Neural crest cell (in vitro differentiated cells): ENCODE results near the gene SUGCT. TPM values are rescaled to one million over a fixed set of nuclear protein-coding genes. Genes with fewer than 3 reads are reported as not detected.

Experiments
- DNase-seq: peaks from one replicate; pipeline ENCODE4 v3.0.0; 2021; ENCODE audit warnings: low read depth, mixed read lengths, low spot score
- H3K27ac Mint-ChIP-seq: one replicate; pipeline ENCODE4 v1.8.0; 2021; ENCODE audit warnings: mild to moderate bottlenecking, mixed read lengths; ENCODE audit not compliant: unreplicated experiment
- H3K27me3 Mint-ChIP-seq: 2 replicates; pipeline ENCODE4 v1.8.0; 2021; ENCODE audit warnings: low read depth, mild to moderate bottlenecking, mixed read lengths
- H3K36me3 Mint-ChIP-seq: 2 replicates; pipeline ENCODE4 v1.8.0; 2021; ENCODE audit warnings: low read depth, mild to moderate bottlenecking, mixed read lengths
- H3K4me1 Mint-ChIP-seq: 2 replicates; pipeline ENCODE4 v1.8.0; 2021; ENCODE audit warnings: mixed read lengths
- H3K4me3 Mint-ChIP-seq: one replicate; pipeline ENCODE4 v1.8.0; 2021; ENCODE audit warnings: mild to moderate bottlenecking, mixed read lengths
- H3K9me3 Mint-ChIP-seq: 2 replicates; pipeline ENCODE4 v1.8.0; 2021; ENCODE audit warnings: mixed read lengths
- CTCF ChIP-seq: fragments of 200-600 bp; sonication (generic); conservative IDR thresholded peaks from 2 replicates; pipeline ENCODE4 v1.5.0; 2021; ENCODE audit warnings: antibody characterized with exemption, mild to moderate bottlenecking
- total RNA-seq: library from RNA; stranded (reverse); gene quantifications from 2 replicates; pipeline ENCODE4 v1.2.1, GENCODE V29; 2021

SUGCT gene
- total RNA-seq, 1 donor from 2014 or later, result 5.9 TPM

GRCh38 chr7:40474790-40475680, 340.2 kb downstream of the SUGCT start:
- Mint-ChIP-seq H3K4me3 (no peak overlapping the region), H3K9me3 (no peaks in the 10 kb centered on the region), H3K36me3 (no peaks in the 10 kb centered on the region), H3K27me3 (no peaks in the 10 kb centered on the region), H3K27ac (no peak overlapping the region), H3K4me1 (no peaks in the 10 kb centered on the region)
- DNase-seq, result no peak
- no peak for TF ChIP-seq CTCF

DNA sequence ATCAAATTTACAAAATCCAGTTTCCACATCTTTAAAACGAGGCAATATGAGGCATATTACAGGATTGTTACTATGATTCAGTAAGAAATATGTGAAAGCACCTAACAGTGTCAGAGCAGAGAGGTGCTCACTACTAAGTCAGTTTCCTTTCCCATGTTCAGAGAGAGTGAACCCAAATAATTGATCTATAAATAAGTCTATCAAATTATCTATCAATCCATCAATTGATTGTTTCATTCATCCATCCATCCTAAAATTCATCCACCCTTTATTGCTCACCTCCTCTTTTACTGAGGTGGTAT, 340.8 kb downstream of the SUGCT start:
- Mint-ChIP-seq H3K27ac (no peak overlapping the region), H3K4me3 (no peak overlapping the region), H3K27me3 (no peaks in the 10 kb centered on the region), H3K4me1 (no peaks in the 10 kb centered on the region), H3K9me3 (no peaks in the 10 kb centered on the region), H3K36me3 (no peaks in the 10 kb centered on the region)
- TF ChIP-seq CTCF, result no peak
- DNase-seq, result no peak

DNA sequence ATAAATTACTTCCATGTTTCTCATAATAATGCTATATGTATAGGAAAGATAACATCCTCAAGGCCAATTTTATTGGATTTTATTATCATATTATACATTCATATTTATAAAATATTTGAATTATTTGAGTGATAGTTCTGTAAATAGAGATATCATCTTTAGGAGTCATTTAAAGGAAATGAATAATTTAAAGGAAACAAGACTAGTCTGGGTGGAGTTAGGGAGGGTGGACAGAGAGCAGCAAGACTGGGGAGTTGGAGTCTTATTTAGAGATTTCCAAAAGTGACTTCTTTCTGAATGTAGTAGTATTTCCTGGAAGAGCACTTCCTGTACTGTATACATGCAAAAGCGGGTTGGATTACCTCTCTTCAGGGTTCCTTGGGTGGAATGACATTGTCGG, 342.3 kb downstream of the SUGCT start:
- Mint-ChIP-seq H3K36me3 (no peaks in the 10 kb centered on the region), H3K4me3 (no peak overlapping the region), H3K27ac (no peak overlapping the region), H3K27me3 (no peaks in the 10 kb centered on the region), H3K9me3 (no peaks in the 10 kb centered on the region), H3K4me1 (no peaks in the 10 kb centered on the region)
- DNase-seq, result no peak
- no peak for TF ChIP-seq CTCF

- no peaks in the 10 kb centered on the region for H3K36me3 Mint-ChIP-seq
- H3K9me3 Mint-ChIP-seq, result peaks cover 10% of the 10 kb centered on the region
- no peaks in the 10 kb centered on the region for H3K27me3 Mint-ChIP-seq
- no peaks in the 10 kb centered on the region for H3K4me1 Mint-ChIP-seq
- no peak for DNase-seq
- H3K27ac Mint-ChIP-seq, result no peak overlapping the region
- no peak for TF ChIP-seq CTCF
- H3K4me3 Mint-ChIP-seq, result no peak overlapping the region
Measured at GRCh38 chr7:40482845-40483244, 348.0 kb downstream of the SUGCT start.

- H3K36me3 Mint-ChIP-seq, result no peaks in the 10 kb centered on the region
- no peak for DNase-seq
- H3K9me3 Mint-ChIP-seq, result peaks cover 10% of the 10 kb centered on the region
- H3K27ac Mint-ChIP-seq, result no peak overlapping the region
- no peak overlapping the region for H3K4me3 Mint-ChIP-seq
- H3K27me3 Mint-ChIP-seq, result no peaks in the 10 kb centered on the region
- no peak for TF ChIP-seq CTCF
- no peaks in the 10 kb centered on the region for H3K4me1 Mint-ChIP-seq
Measured at GRCh38 chr7:40483630-40484029, 348.8 kb downstream of the SUGCT start.
